ENCODE measurements around the gene TCEANC. TPM values are rescaled to one million over a fixed set of nuclear protein-coding genes. Genes with fewer than 3 reads are reported as not detected.

The TCEANC gene
- total RNA-seq, 1 experiment from 2014 or later, result 3.1 TPM

DNA sequence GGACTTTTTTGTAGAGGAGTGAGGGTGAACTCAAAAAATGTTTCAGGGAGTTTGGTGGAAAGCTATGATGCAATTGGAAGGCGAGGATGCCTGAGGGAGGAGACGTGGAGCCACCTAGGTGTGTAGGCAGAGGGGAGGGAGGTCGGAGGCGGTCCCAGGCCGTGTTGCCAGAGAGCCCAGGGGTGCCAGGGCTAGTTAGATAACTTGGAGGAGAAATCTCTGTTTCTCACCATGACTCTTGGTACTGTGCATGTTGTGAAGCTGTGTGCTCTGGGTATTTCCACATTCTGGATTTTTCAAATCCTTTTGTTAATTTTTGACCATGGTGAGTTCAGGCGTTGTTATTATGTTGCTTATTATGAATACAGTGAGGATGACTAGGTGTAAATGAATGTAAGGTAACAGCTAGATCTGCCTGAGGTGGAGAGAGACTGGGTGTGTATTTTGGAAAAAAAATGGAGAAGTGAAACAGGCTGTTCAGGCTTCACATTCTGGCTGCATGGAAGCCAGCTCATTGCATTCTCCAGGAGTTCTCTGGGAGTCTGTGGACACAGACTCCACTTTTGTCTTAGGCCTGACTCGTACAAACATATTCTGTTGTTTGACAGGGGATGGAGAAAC lies 40.5 kb downstream of the TCEANC start:
- H3K27me3 ChIP-seq (ENCODE audit: insufficient read depth, low read length), result no peaks in the 10 kb centered on the region
- no peak overlapping the region for H3K4ac ChIP-seq (ENCODE audit: low read depth, low read length)
- H2AK5ac ChIP-seq (ENCODE audit: insufficient read length, low read length), result no peak overlapping the region
- H3K9ac ChIP-seq (ENCODE audit: extremely low read depth, insufficient read length, low read length), result no peak overlapping the region
- no peaks in the 10 kb centered on the region for H4K20me1 ChIP-seq (ENCODE audit: control insufficient read depth, insufficient read depth, insufficient read length)
- TF ChIP-seq, protein P1, sequence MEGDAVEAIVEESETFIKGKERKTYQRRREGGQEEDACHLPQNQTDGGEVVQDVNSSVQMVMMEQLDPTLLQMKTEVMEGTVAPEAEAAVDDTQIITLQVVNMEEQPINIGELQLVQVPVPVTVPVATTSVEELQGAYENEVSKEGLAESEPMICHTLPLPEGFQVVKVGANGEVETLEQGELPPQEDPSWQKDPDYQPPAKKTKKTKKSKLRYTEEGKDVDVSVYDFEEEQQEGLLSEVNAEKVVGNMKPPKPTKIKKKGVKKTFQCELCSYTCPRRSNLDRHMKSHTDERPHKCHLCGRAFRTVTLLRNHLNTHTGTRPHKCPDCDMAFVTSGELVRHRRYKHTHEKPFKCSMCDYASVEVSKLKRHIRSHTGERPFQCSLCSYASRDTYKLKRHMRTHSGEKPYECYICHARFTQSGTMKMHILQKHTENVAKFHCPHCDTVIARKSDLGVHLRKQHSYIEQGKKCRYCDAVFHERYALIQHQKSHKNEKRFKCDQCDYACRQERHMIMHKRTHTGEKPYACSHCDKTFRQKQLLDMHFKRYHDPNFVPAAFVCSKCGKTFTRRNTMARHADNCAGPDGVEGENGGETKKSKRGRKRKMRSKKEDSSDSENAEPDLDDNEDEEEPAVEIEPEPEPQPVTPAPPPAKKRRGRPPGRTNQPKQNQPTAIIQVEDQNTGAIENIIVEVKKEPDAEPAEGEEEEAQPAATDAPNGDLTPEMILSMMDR (conservative IDR thresholded peaks at IDR 0.05), result no peak
- no peak overlapping the region for H3K4me2 ChIP-seq (ENCODE audit: insufficient read depth, insufficient read length, low read length)
- no peak overlapping the region for H4K5ac ChIP-seq (ENCODE audit: insufficient read length, low read depth, low read length)
- H3K79me2 ChIP-seq (ENCODE audit: insufficient read depth, low read length), result peaks cover 43% of the 10 kb centered on the region; the same call in 1 of the 2 replicates
- Mint-ChIP-seq H3K4me1 (peaks cover 26 to 30% of the 10 kb centered on the region in 2 experiments), H3K9me3 (peaks cover 18 to 39% of the 10 kb centered on the region in 2 experiments), H3K4me3 (no peak overlapping the region; a peak in 1 of 5 replicates), H3K27ac (peak overlapping the region in 1 of 3 experiments; percentile 37; a peak in 2 of 7 replicates), H3K36me3 (ENCODE audit: insufficient read depth in 1 of 3, low read depth in 3 of 3) (peaks cover 0 to 4% (median 3%) of the 10 kb centered on the region in 3 experiments; a peak in 3 of 7 replicates), H3K27me3 (ENCODE audit: low read depth) (no peaks in the 10 kb centered on the region; the same call in none of the 2 replicates)
- H3K18ac ChIP-seq (ENCODE audit: insufficient read length, low read depth, low read length), result no peak overlapping the region
- no peak overlapping the region for H2BK20ac ChIP-seq (ENCODE audit: low read depth, low read length, poor library complexity, severe bottlenecking)
- peaks cover 12% of the 10 kb centered on the region; the same call in 1 of the 2 replicates for H3K4me1 ChIP-seq (ENCODE audit: insufficient read depth, low read length)
- H2BK5ac ChIP-seq (ENCODE audit: insufficient read length, low read length), result no peak overlapping the region
- no peak overlapping the region for H4K8ac ChIP-seq (replicated peaks; ENCODE audit: insufficient read length, low read depth, low read length)
- H2BK120ac ChIP-seq (ENCODE audit: low read depth, low read length, poor library complexity, severe bottlenecking), result no peak overlapping the region
- H3K9me3 ChIP-seq (ENCODE audit: control insufficient read depth, low read depth, low read length), result no peaks in the 10 kb centered on the region
- H3K79me1 ChIP-seq (ENCODE audit: insufficient read depth, low read depth, low read length, poor library complexity, severe bottlenecking), result no peaks in the 10 kb centered on the region
- H2AFZ ChIP-seq (ENCODE audit: low read length), result no peak overlapping the region
- H3K23me2 ChIP-seq (ENCODE audit: insufficient read length, low read depth, low read length, poor library complexity, severe bottlenecking), result peaks cover 6% of the 10 kb centered on the region
- no CpG with 5 or more reads among the region's 7 CpGs for WGBS (ENCODE audit: extremely low coverage, insufficient read length, low lambda C conversion rate)
- no peak overlapping the region for H3K14ac ChIP-seq (ENCODE audit: insufficient read depth, low read length)
- no peak overlapping the region for H2BK12ac ChIP-seq (ENCODE audit: insufficient read length, low read depth, low read length)
- no peak for DNase-seq
- H4K91ac ChIP-seq (ENCODE audit: insufficient read length, low read depth, low read length), result no peak overlapping the region
- H3K23ac ChIP-seq (ENCODE audit: insufficient read length, low read depth, low read length), result no peak overlapping the region
- no peak overlapping the region for H3K27ac ChIP-seq (ENCODE audit: insufficient read length, low read depth, low read length)
- H2BK15ac ChIP-seq (ENCODE audit: low read depth, low read length), result no peak overlapping the region
- H3K56ac ChIP-seq (ENCODE audit: insufficient read length, low read depth, low read length), result no peak overlapping the region
- no peak overlapping the region for H3T11ph ChIP-seq (ENCODE audit: low read length)

Data from H9 (cell line).